Middle frontal gyrus (tissue), 1 donor: Measurements from ENCODE around the gene FAM53C.
"Not testable (repeated sequence)": the region's sequence is repeated elsewhere in the genome, so short reads cannot be mapped to it uniquely, and the experiment has no call there.

ENCODE experiments used
- DNase-seq: peaks from one replicate; pipeline ENCODE4 v3.0.0-alpha.2; 2015; ENCODE audit warnings: low spot score; ENCODE audit errors: extremely low spot score

FAM53C gene

DNA sequence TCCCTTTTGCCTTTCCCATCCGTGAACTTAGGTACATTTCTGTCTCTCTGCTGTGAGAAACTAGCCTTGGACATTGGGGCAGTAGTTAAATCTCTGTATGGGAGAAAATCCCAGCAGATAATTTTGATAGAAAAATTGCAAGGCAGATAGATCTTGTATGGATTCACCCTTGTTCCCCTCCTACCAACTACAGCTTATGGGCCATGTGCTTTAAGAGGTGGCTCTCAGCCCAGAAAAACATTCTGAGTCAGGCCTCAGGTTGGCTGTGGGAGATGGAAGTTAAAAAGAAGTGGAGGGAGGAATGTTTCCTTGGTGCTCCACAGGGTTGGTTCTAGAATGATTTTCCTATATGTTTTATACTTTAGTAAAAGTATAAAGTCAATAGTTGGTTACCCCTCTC, 13.0 kb downstream of the FAM53C start:
- no peak for DNase-seq

DNA sequence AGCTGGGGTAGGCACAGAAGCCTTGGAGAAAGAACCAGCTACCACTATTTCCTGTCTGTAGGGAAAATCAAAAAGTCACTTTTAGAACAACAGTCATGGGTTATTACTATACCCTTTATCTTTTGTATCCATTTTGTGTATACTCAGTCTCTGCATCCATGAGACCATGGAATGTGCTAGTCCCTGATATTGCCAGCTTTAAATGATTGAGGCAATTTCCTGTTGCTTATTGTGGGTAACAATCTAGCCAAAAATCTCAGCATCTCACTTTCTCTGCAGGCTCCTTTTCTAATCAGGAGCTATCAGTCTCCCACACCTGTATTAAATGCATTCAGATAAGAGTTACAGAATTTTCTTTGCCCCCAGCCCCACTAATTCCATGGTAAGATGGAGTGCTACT, 13.5 kb downstream of the FAM53C start:
- no peak for DNase-seq

DNA sequence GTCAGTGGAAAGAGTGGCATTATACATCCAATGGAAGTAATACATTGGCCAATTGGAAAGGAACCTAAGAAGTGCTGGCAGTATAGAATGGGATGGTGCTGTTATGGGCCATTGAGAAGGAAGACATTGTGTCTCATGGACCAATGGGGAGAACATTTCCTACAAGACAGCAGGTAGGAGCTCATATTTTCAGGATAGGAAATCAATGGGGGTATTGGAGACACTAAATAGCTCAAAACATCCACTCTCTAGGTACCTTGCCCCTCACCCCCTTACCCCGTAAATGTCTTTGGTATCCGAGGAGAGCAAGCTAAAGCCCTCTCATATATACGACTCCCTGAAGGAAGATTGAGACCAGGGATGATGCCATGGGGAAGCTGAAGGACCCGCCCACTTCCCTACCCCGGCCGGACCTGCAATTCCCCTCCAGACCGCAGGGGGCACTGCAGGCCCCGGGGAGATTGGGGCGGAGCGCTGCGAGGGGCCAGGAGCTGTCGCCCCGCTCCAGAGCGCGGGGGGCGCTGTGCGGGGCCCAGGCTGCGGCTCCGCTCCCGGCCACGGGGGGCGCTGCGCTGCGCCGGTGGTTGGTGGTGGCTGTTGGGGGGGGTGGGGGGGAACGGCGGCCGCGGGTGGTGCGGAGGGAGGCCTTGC, 14.1 kb downstream of the FAM53C start, which contains the start of gene KDM3B:
Gene KDM3B, plus strand, starts transcription at position 615 of the 651 bp plus-strand sequence. CDS start 111 bp downstream, outside the sequence.
- DNase-seq, result peak; percentile 59

DNA sequence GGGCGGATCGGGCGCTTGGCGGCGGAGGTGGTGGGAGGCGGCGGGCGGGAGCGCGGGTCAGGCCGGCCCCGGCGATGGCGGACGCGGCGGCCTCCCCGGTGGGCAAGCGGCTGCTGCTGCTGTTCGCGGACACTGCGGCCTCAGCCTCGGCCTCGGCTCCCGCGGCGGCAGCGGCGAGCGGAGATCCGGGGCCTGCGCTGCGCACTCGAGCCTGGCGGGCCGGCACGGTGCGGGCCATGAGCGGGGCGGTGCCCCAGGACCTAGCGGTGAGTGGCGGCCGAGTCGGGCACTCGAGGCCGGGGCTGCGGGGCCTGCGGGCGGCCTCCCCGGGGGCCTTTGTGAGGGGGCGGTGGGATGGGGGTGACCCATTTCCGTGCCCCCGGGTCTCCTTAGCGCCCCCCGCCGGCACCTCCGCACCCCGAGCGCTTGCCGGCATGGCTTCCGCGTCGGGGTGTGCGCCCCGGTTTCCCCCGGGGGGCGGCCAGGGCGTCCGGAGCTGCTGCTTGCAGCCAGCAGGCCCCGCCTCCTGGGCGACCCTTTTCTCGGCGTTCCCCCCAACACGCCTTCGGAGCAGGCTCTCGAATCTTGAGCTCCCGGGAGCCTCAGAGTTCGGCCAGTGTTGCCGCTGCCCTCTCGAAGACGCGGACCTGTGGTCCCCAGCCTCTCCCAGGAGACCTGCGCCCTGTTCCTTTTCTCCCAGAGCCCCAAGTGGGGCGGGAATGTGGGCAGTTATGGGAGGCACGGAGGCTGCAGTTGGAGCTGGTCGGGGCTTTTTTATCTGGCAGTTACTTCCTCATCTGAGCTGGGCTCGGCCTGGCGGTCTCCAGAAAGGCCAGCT, 14.9 kb downstream of the FAM53C start:
- no peak for DNase-seq

DNA sequence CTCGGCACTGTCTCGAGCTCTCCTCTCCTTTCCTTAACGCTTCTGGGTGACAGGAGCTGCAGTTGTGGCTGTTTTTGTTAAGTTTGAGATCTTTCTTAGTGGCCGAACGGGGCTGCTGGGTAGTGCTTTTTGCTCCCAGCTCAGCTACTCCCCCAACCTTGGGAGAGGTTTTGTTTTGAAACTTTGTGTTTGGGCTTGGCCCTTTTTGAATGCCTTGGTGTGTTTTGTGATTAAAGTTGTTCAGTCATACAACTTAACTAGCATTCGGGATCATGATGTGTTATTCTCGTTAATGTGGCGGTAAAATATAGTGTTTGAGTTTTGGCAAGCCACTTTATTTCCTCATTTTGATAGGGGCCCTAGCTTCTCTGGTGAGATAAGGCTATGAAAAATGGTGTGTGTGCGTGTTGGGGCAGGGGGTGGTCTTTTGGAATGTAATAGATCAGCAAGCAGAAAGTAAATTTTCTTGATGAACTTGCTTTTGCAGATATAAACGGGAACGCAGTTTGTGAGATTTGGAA, 15.6 kb downstream of the FAM53C start:
- no peak for DNase-seq

DNA sequence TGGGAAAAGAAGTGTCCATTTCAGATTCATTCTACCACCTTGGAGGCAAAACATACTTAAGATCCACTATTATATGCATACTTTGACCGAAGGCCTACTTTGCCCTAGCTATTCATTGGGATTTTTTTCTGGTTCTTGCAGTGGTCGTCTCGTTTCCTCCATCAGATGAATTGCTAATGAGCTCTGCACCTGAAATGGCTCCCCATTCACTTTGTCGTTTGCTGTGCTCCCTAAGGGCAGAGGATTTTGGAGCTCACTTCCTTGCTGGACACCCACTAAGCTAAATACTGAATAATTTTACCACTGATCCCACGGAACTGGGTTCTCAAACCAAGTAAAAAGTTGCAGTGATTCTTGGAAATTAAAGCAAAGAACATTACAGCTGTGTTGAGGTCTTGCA, 16.3 kb downstream of the FAM53C start:
- no peak for DNase-seq

DNA sequence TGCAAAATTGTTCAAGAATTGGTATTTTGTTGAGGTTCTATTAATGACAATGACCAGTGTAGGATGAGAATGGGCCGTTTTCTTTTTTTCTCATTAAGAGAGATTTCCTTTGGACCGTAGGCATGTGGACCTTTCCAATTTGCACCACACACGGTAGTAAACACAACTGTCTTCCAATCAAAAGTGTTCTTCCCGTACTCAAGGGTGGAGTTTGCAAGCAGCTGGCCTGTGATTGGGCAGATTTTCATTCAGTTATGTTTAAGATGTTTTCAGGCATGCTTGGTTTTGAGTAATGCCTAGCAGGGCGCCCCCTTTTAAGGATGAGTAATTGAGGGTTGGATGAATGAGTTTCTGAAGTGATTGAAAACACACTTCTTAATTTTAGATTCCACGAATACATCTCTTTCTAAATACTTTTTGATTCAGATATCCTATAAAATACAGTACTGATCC, 16.9 kb downstream of the FAM53C start:
- DNase-seq, result no peak

DNA sequence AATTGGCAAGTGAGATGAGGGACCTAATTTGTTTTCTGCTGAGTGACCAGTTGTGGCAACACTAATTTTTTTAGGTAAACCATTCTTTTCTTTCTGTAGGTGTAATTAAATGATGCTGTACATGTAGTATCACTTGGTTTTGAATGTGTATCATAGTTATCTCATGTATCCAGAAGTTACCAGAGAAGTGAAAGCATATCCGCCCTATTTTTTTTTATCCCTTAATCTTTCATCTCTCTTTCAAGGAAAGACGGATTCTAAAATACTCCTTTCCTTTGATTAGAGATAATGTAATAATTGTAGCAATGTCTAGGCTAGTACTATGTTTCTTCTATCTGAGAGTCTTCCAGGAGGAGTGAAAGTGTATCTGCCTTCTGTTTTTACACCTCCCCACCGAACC, 21.6 kb downstream of the FAM53C start:
- no peak for DNase-seq

DNA sequence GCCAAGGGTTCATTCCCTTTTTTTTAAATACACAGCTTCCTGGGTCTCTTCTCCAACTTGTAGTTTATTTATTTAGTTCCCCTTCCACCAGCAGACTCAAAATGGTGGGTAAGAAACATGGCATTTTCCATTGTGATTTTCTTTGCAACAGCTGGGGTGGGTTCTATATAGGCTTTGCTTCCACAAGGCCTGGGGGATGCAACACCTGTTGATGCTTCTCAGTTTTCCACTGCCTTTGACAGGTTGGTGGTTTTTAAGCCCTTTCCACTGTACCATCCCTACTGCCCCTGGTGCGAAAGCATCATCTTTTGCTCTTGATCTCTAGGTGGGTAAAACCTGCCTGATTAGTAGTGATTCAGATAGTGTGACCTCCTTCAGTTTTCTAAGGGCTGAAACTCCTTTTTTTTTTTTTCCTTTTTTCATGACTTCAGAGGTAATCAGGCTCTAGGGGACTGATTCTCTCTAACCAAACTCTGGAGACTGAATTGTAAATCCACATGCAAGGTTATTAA, 22.9 kb downstream of the FAM53C start:
- no peak for DNase-seq

DNA sequence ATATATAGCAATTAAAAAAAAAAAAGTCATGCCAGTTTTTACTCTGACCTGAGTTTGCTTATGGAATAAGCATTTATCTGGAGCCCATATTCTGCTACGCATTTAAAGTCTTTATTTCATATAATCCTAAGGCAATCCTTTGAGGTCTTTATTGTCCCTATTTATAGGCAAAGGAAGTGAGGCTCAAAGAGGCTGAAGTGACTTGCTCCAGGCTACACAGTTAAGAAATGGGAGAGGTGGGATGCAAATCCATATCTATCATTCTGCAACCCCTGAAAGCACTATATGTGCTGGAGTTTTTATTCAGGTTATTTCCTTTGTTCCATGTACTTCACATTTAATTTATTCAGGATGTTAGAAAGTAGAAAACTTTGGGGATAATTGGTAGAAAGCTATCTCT, 26.5 kb downstream of the FAM53C start:
- no peak for DNase-seq

DNA sequence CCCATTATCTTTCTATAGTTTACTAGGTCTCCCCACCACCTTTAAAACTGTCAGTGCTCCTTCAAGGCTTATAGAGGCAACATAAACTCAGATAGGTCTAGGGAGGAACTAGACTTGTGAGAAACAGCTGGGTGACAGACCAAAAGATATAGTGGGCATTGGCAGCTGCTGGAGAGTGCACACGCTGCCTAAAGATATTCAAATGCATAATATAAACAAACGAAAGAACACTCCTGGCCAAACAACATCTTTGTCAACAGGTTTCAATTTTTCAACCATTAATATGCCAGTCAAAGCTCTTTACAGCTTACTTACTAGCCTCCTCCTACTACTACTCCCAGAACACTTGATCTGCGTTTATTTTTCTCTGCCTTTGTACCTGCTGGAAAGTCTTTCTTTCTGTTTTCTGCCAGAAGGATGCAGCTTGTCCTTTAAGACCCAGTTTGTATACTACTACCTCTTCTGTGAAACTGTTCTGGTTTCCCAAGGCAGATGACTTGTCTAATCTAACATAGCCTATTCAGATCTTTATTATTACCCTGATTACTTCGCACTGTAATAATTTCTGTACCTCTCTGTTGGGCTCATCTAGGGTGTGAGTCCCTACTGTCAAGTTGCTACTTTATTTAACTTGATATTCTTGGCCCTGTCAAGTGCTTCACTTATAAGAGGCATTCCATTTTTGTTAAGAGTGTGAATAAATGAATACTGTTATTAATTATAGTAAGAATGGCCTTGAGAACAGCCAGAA, 28.7 kb downstream of the FAM53C start:
- no peak for DNase-seq

DNA sequence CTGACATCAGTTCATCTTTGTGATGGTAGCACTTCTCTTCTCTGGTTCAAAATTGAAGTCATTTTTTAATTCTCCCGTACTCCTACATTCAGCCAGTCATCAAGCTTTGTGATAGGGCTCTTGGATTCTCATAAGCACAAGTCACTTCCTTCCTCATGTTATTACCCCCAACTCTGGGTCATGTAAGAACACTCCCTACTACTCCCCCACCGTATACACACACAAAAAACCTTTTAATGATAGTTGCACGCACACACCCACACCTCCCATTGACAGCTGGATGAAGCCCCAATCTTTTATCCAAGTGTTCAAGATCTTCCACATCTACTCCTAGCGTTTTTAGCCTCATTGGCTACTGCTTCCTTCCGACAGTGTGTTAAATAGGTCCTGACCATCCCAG, 31.2 kb downstream of the FAM53C start:
- DNase-seq, result no peak

DNA sequence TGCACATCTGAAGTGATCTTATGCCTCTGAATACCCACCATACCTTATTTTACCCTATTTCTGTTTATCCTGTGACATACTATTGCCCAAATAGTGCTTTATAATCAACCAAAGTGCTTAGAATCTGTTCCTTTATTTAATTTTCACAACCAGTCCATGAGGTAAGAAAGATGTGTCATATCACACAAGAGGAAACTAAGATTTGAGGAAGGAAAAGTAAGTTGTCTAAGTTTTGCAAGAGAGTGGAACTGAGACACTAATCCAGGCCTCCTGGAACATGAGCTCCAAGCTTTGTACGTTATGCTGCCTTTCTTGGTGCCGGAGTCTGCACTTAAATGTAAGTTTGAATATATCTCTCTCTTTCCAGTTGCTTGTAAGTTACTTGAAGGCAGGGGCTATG, 31.6 kb downstream of the FAM53C start:
- no peak for DNase-seq

DNA sequence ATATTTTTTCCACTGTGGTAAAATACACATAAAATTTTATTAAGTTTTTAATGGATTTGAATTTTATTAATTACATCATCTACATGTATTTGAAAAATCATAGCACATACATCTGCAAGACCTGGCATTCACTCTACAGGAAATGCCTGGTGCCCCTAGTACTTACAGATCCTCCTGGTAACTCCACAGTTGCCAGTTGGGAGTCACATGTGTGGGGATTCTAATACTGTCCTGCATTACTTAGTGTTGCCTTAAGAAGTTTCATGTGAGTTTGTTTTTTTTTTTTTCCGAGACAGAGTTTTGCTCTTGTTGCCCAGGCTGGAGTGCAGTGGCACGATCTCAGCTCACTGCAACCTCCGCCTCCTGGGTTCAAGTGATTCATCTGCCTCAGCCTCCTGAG, 32.5 kb downstream of the FAM53C start:
- DNase-seq, result no peak

DNA sequence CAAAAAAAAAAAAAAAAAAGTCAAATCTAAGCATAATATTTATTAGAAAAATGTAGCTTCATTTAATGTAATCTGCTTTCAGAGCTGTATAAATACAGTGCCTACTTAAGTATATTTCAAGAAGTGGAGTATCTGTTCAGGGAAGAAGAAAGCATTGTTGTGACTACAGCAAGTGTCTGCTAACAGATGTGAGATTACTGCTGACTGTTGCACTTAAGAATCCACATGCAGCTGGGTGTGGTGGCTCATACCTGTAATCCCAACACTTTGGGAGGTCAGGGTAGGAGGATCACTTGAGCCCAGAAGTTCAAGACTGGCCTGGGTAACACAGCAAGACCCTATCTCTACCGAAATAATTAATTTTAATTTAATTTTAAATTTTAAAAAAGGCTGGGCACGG, 33.4 kb downstream of the FAM53C start:
- DNase-seq, result no peak

DNA sequence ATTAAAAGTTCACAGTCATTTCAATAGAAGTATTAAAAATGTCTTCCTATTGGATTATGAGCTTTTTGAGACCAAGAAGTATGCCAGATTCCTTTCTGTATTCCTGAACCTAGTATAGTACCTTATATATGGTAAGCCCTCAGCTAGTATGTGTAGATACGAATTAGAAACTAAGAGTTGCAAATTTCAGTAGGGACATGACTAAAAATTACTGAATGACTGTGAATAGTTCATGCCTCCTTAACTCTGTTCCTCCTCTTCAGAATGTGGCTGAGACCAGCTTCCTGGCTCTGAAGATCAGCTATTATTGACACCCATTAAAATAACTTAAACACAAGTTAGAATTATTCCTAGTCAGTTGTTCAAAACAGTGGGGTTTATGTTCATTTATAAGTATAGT, 34.2 kb downstream of the FAM53C start:
- DNase-seq, result no peak

DNA sequence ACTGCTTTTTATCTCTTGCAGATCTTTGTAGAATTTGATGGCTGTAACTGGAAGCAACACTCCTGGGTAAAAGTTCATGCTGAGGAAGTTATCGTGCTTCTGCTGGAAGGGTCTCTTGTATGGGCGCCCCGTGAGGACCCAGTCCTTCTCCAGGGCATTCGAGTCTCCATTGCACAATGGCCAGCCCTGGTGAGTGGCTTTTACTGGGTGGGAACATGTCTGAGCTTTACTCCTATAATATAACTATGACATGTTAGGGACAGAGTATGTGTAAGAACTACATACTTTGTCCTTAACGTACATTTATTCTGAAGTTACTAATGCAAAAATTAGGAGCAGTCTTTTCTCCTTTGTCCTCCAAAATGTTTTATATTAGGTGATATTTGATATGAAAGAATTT, 34.6 kb downstream of the FAM53C start:
- DNase-seq, result no peak

DNA sequence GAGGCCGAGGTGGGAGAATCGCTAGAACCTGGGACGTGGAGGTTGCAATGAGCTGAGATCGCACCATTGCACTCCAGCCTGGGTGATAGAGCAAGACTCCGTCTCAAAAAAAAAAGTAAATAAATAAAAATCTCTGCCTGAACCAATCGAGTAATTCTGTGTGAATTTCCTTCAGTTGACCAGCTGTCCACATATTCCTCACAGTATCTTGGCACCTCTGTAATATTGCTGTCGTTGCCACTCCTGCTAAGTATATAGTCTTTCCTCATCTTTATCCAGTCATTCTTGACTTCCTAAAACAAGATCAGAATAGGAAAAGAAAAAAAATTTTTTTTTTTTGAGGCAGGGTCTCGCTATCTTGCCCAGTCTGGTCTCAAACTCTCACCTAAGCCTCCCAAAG, 44.3 kb downstream of the FAM53C start:
- DNase-seq, result no peak

DNA sequence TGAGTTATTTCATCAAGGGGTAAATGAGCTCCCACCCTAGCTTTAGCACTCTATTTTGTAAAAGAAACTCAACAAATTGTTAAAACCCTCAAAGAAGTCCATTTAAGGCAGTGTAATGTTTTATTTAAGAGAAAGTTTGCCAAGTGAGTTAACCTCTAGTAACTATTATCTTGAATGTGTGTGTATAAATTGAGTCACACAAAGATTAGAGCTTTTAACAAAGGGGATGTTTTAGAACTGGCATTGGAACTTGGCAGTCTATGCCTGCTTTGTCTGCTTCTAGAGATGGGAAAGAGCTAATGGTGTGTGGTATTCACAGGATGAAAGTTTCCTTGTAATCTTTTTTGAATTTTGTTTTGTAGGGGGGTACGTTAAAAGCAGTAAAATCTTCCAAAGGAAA, 47.6 kb downstream of the FAM53C start:
- no peak for DNase-seq

DNA sequence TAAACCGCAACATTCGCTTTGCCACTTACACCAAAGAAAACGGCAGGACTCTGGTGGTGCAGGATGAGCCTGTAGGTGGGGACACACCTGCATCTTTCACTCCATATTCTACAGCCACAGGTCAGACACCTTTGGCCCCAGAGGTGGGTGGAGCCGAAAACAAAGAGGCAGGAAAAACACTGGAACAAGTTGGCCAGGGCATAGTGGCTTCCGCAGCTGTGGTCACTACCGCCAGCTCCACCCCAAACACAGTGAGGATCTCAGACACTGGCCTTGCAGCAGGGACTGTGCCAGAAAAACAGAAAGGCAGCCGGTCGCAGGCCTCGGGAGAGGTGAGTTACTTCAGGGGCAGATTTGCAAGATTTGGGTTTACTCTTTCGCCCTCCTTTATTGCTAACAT, 48.2 kb downstream of the FAM53C start:
- DNase-seq, result no peak

DNA sequence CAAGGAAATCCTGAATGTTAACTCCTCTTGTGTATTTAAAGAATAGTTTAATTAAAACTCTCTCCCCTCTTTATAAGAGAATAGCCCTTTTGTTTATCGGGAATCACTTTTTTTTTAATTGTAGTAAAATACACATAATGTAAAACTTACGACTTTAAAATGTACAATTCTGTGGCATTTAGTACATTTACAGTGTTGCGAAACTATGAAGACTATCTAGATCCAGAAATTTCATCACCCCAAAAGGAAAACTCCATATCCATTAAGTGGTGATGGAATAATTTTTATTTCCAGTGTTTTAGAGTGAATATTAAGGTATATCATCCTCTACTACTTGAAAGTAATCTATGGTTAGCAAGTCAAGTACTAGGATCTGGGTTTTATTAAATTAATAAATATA, 51.3 kb downstream of the FAM53C start:
- DNase-seq, result no peak

DNA sequence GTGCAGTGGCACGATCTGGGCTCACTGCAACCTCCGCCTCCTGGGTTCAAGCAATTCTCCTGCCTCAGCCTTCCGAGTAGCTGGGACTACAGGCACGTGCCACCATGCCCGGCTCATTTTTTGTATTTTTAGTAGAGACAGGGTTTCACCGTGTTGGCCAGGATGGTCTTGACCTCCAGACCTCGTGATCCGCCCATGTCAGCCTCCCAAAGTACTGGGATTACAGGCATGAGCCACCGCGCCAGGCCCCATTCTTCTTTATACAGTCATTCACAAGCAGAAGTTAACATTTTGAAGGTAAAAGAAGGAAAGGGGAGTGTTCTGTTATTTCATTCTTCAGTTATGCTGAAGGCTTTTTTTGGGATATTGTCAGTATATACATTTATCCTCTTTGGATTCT, 51.8 kb downstream of the FAM53C start:
- not testable (repeated sequence) for DNase-seq
